Keratinocyte (primary cell): Measurements from ENCODE around the gene EIF2AK2. TPM values are rescaled to one million over a fixed set of nuclear protein-coding genes. Genes with fewer than 3 reads are reported as not detected.
A peak's percentile ranks its signal among the peaks of the same experiment; 100 is the strongest.

Experiments
- DNase-seq: peaks from one replicate; pipeline ENCODE4 v3.0.0-alpha.2; 2011; ENCODE audit warnings: low read depth, missing footprints, low spot score
- FAIRE-seq: peaks from 2 replicates; lab custom pipeline; 2011; peaks lifted over from hg19 to GRCh38; lab: Jason Lieb, UNC
- H2AFZ ChIP-seq: 2 replicates; pipeline ENCODE4 v1.6.0; 2012; ENCODE audit warnings: low read length, control low read depth, inconsistent platforms; ENCODE audit not compliant: control insufficient read depth
- H3K27ac ChIP-seq: 2 replicates; pipeline ENCODE4 v1.5.1; 2011; ENCODE audit warnings: low read length; ENCODE audit not compliant: control insufficient read depth, insufficient read depth
- H3K27me3 ChIP-seq: 3 replicates; pipeline ENCODE4 v1.6.0; 2011; ENCODE audit warnings: low read length; ENCODE audit not compliant: control insufficient read depth, insufficient read depth; ENCODE audit errors: extremely low read depth
- H3K36me3 ChIP-seq, 2 experiments: 2 replicates in 1 of 2; 3 replicates in 1 of 2; pipeline ENCODE4 v1.5.1; 2011; ENCODE audit warnings: low read length in 2 of 2, mild to moderate bottlenecking in 1 of 2; ENCODE audit not compliant: control insufficient read depth in 2 of 2, insufficient read depth in 2 of 2; ENCODE audit errors: extremely low read depth in 1 of 2
- H3K4me1 ChIP-seq: 3 replicates; pipeline ENCODE4 v1.5.1; 2011; ENCODE audit warnings: low read length; ENCODE audit not compliant: control insufficient read depth, insufficient read depth; ENCODE audit errors: extremely low read depth
- H3K4me2 ChIP-seq: 3 replicates; pipeline ENCODE4 v1.6.0; 2011; ENCODE audit warnings: low read depth, low read length; ENCODE audit not compliant: control insufficient read depth, insufficient read depth; ENCODE audit errors: extremely low read depth
- H3K4me3 ChIP-seq, 3 experiments: fragments of 200-600 bp in 1 of 3; sonication (generic) in 1 of 3; 2 replicates in 2 of 3; 3 replicates in 1 of 3; pipeline ENCODE4 v1.5.1; 2011 to 2016; ENCODE audit warnings: low read length in 3 of 3, mild to moderate bottlenecking in 3 of 3, control low read depth in 2 of 3, inconsistent platforms in 1 of 3, low read depth in 1 of 3, mixed read lengths in 1 of 3, mixed run types in 1 of 3, moderate library complexity in 1 of 3; ENCODE audit not compliant: control insufficient read depth in 2 of 3, insufficient read depth in 2 of 3; ENCODE audit errors: extremely low read depth in 1 of 3
- H3K79me2 ChIP-seq: 2 replicates; pipeline ENCODE4 v1.6.0; 2012; ENCODE audit warnings: low read length; ENCODE audit not compliant: control insufficient read depth, insufficient read depth
- H3K9ac ChIP-seq: 3 replicates; pipeline ENCODE4 v1.6.0; 2011; ENCODE audit warnings: low read length; ENCODE audit not compliant: control insufficient read depth, insufficient read depth; ENCODE audit errors: extremely low read depth
- H3K9me1 ChIP-seq: 3 replicates; pipeline ENCODE4 v1.6.0; 2011; ENCODE audit warnings: low read length; ENCODE audit not compliant: control insufficient read depth, insufficient read depth; ENCODE audit errors: extremely low read depth
- H3K9me3 ChIP-seq: 2 replicates; pipeline ENCODE4 v1.5.1; 2012; ENCODE audit warnings: low read depth, low read length; ENCODE audit not compliant: control insufficient read depth
- H4K20me1 ChIP-seq: 3 replicates; pipeline ENCODE4 v1.6.0; 2011; ENCODE audit warnings: low read length; ENCODE audit not compliant: control insufficient read depth, insufficient read depth; ENCODE audit errors: extremely low read depth
- CTCF ChIP-seq, 3 experiments: IDR thresholded peaks in 1 of 3; conservative IDR thresholded peaks in 1 of 3; optimal IDR thresholded peaks in 1 of 3; 2 replicates in 2 of 3; 3 replicates in 1 of 3; pipeline versions ENCODE3 to v1.5.1; 2011; ENCODE audit warnings: low read length in 3 of 3, mild to moderate bottlenecking in 3 of 3, moderate library complexity in 2 of 3, control low read depth in 1 of 3, inconsistent platforms in 1 of 3; ENCODE audit not compliant: insufficient read depth in 2 of 3; ENCODE audit errors: extremely low read depth in 1 of 3
- EZH2 ChIP-seq: IDR thresholded peaks from one replicate; pipeline ENCODE4 v1.6.1; 2012; ENCODE audit warnings: inconsistent platforms, mild to moderate bottlenecking, low read length, moderate library complexity
- dilution Hi-C: fragments of 300-500 bp; cut with MboI; formaldehyde crosslinking; loops from one replicate; pipeline ENCODE4 v1.7.0; 2020; ENCODE audit warnings: low sequenced_read_pairs; ENCODE audit not compliant: extremely low pct_ligation_motif_present
- polyA plus RNA-seq, 5 experiments: library from polyadenylated mRNA; depleted of rRNA in 3 of 5; stranded (reverse) in 3 of 5; stranded (forward) in 1 of 5; unstranded in 1 of 5; fragments of >200 nt; gene quantifications; 1 replicate in 1 of 5; 2 replicates in 3 of 5; 3 replicates in 1 of 5; pipeline versions ENCODE4 v1.2.1 to v1.2.3, GENCODE V29; 2011 to 2012; ENCODE audit warnings: missing spikeins in 2 of 5, low read depth in 1 of 5, low replicate concordance in 1 of 5

Gene EIF2AK2
- polyA plus RNA-seq, 1 donor (not counting 4 experiments of a cell fraction or from before 2014, with no cell fraction given), result 54.6 TPM

GRCh38 chr2:37156071-37156856, 516 bp downstream of the EIF2AK2 start:
- Histone ChIP-seq H3K79me2 (peaks cover 52% of the 10 kb centered on the region), H3K4me1 (peaks cover 19% of the 10 kb centered on the region), H3K9me1 (no peaks in the 10 kb centered on the region), H3K27me3 (no peaks in the 10 kb centered on the region), H3K9ac (peak overlapping the region; percentile 96), H3K36me3 (peaks cover 0 to 9% of the 10 kb centered on the region in 2 experiments), H2AFZ (peak overlapping the region; percentile 10), H3K27ac (peak overlapping the region; percentile 93), H3K4me3 (peak overlapping the region; percentile 82 to 89 (median 88)), H3K4me2 (peak overlapping the region; percentile 96), H4K20me1 (no peaks in the 10 kb centered on the region), H3K9me3 (peaks cover 2% of the 10 kb centered on the region)
- no peak for TF ChIP-seq CTCF (optimal IDR thresholded peaks at IDR 0.05 in 1 of 3, IDR thresholded peaks at IDR 0.05 in 1 of 3, conservative IDR thresholded peaks at IDR 0.05 in 1 of 3; ENCODE audit: extremely low read depth in 1 of 3, insufficient read depth in 2 of 3, low read length in 3 of 3)
- no peak for TF ChIP-seq EZH2
- dilution Hi-C loops, result no loop called here
- no peak for DNase-seq
- no peak for FAIRE-seq

GRCh38 chr2:37154785-37155184, 2.0 kb downstream of the EIF2AK2 start:
- H3K4me3 ChIP-seq, result no peak overlapping the region
- no peaks in the 10 kb centered on the region for H4K20me1 ChIP-seq
- FAIRE-seq (no peak), DNase-seq (no peak)
- peaks cover 2% of the 10 kb centered on the region for H3K9me3 ChIP-seq
- H3K4me1 ChIP-seq, result peaks cover 23% of the 10 kb centered on the region
- no peak overlapping the region for H3K27ac ChIP-seq
- H3K36me3 ChIP-seq, result peaks cover 1 to 9% of the 10 kb centered on the region in 2 experiments
- H3K79me2 ChIP-seq, result peaks cover 66% of the 10 kb centered on the region
- H3K27me3 ChIP-seq, result no peaks in the 10 kb centered on the region
- dilution Hi-C loops, result no loop called here
- no peak overlapping the region for H2AFZ ChIP-seq
- no peak overlapping the region for H3K9ac ChIP-seq
- TF ChIP-seq EZH2 (no peak), CTCF (optimal IDR thresholded peaks at IDR 0.05 in 1 of 3, IDR thresholded peaks at IDR 0.05 in 1 of 3, conservative IDR thresholded peaks at IDR 0.05 in 1 of 3; ENCODE audit: extremely low read depth in 1 of 3, insufficient read depth in 2 of 3, low read length in 3 of 3) (no peak)
- H3K9me1 ChIP-seq, result no peaks in the 10 kb centered on the region
- H3K4me2 ChIP-seq, result no peak overlapping the region
